GM21515 (cell line): Measurements from ENCODE around the gene MBD1.
"Not testable (repeated sequence)": the region's sequence is repeated elsewhere in the genome, so short reads cannot be mapped to it uniquely, and the experiment has no call there.

ENCODE experiments used
- ATAC-seq: cut with Tn5 transposase; IDR thresholded peaks from one replicate; pipeline ENCODE4 v1.9.1; 2021; ENCODE audit not compliant: unreplicated experiment

Gene MBD1

GRCh38 chr18:50297621-50298442, 16.5 kb upstream of the MBD1 start:
- ATAC-seq, result peak; percentile 97

GRCh38 chr18:50293039-50293438, 11.7 kb upstream of the MBD1 start:
- no peak for ATAC-seq

GRCh38 chr18:50289108-50289443, 7.8 kb upstream of the MBD1 start:
- no peak for ATAC-seq

GRCh38 chr18:50288348-50289107, 7.2 kb upstream of the MBD1 start:
- ATAC-seq, result not testable (repeated sequence)

- ATAC-seq, result peak; percentile 82
These were observed 6.4 kb upstream of the MBD1 start, which contains the start of gene CXXC1 for GRCh38 chr18:50287441-50288347. Gene CXXC1, minus strand, starts transcription at chr18:50287692. Its CDS starts 103 bp downstream, at chr18:50287589.

GRCh38 chr18:50287028-50287440, 5.7 kb upstream of the MBD1 start:
- peak; percentile 0 for ATAC-seq

GRCh38 chr18:50286391-50287027, 5.2 kb upstream of the MBD1 start:
- ATAC-seq, result no peak

GRCh38 chr18:50285631-50286321, 4.5 kb upstream of the MBD1 start:
- no peak for ATAC-seq

GRCh38 chr18:50285071-50285470, 3.7 kb upstream of the MBD1 start:
- no peak for ATAC-seq

- no peak for ATAC-seq
These were observed 3.0 kb upstream of the MBD1 start for GRCh38 chr18:50284255-50284885.

- no peak for ATAC-seq
These were observed 2.3 kb upstream of the MBD1 start for GRCh38 chr18:50283469-50284209.

- no peak for ATAC-seq
These were observed 1.4 kb upstream of the MBD1 start for GRCh38 chr18:50282521-50283335.

- ATAC-seq, result peak; percentile 3
These were observed 723 bp upstream of the MBD1 start for GRCh38 chr18:50281972-50282520.

- ATAC-seq, result no peak
These were observed 522 bp downstream of the MBD1 start for GRCh38 chr18:50280707-50281294.

GRCh38 chr18:50279752-50280151, 1.6 kb downstream of the MBD1 start:
- ATAC-seq, result no peak

GRCh38 chr18:50277942-50278341, 3.4 kb downstream of the MBD1 start:
- no peak for ATAC-seq

GRCh38 chr18:50276452-50276851, 4.9 kb downstream of the MBD1 start:
- ATAC-seq, result no peak
